ENCODE measurements around the gene ALDH1A2.

Gene ALDH1A2

DNA sequence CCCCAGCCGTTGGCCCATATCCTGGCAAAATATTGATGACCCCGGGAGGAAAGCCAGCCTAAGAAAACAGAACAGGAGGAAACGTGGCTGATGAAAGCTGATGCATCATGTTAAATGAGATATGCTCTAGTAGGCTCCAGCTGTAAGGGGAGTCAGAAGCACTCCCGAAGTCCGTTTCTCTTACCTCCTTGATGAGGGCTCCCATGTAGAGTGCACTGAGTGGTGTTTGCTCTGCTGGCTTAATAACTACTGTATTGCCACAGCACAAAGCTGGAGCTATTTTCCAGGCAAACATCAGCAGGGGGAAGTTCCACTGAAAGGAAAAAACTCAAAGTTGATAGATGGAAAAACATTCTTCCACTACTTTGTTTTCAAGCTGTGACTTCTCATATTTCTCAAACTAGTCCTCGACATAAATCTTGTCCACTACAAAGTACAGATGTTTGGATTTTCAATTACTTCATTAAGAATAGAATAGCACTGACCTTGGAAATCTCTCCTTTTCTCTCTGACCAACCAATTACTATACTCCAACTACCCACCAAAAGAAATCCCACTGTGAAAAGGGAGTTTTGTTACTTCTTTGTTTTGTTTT is 72.7 kb downstream of the ALDH1A2 start:
- H3K27me3 ChIP-seq (ENCODE audit: low read depth, low read length) = no peaks in the 10 kb centered on the region

DNA sequence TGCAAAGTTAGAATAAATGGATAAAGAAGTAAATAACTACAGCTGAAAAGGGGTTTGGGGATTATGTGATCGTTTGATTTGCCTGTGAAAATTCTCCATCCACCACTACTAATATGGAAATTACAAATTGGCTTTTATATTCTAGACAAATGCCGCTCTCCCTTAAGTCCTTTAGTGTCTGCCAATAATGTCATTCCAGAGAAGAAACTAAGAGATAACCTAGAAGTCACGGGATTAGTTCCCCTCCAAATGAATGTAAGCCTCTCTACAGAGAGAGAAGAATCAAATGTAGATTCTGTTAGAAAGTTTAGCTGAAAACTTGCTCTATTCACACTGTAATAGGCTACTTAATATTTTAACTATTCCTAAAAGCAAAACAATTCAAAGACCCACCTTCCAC is 92.0 kb downstream of the ALDH1A2 start:
- Histone ChIP-seq H3K27ac (ENCODE audit: low read length) (no peak overlapping the region), H3K36me3 (ENCODE audit: control insufficient read depth in 1 of 2, insufficient read depth in 2 of 2, low read length in 2 of 2) (no peaks in the 10 kb centered on the region), H3K9me3 (ENCODE audit: control insufficient read depth in 1 of 2, low read length in 2 of 2) (no peaks in the 10 kb centered on the region), H3K4me3 (ENCODE audit: low read depth in 1 of 2, low read length in 2 of 2) (no peak overlapping the region), H3K27me3 (ENCODE audit: low read depth, low read length) (no peaks in the 10 kb centered on the region), H3K4me1 (ENCODE audit: control insufficient read depth in 1 of 2, insufficient read depth in 2 of 2, low read length in 2 of 2) (no peaks in the 10 kb centered on the region)

More for the DNA sequence above, 72.7 kb downstream of the ALDH1A2 start:
- Histone ChIP-seq H3K36me3 (ENCODE audit: control insufficient read depth in 1 of 2, insufficient read depth in 2 of 2, low read length in 2 of 2) (no peaks in the 10 kb centered on the region), H3K4me1 (ENCODE audit: control insufficient read depth in 1 of 2, insufficient read depth in 2 of 2, low read length in 2 of 2) (peaks cover 0 to 18% of the 10 kb centered on the region in 2 donors), H3K27ac (ENCODE audit: low read length) (no peak overlapping the region), H3K9me3 (ENCODE audit: control insufficient read depth in 1 of 2, low read length in 2 of 2) (no peaks in the 10 kb centered on the region), H3K4me3 (ENCODE audit: low read depth in 1 of 2, low read length in 2 of 2) (no peak overlapping the region)

DNA sequence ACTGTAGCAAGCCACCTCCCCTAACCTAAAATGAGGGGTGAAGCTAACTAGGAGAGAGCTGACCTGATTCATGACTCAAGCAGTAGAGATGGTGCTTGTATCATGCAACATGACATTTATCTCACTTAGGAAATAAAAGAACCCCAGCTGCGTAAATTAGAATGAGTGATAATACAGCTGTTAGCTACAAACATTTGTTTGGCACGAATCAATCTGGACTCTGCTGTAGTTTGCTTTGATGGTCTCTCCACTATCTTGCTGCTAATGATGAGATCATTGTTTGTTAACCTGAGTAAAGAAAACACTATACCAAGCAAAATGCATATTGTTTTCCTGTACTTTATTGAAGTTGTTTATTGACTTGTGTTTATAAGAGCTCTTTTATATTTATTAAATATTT is 92.6 kb downstream of the ALDH1A2 start:
- no peaks in the 10 kb centered on the region for H3K36me3 ChIP-seq (ENCODE audit: control insufficient read depth in 1 of 2, insufficient read depth in 2 of 2, low read length in 2 of 2)
- no peaks in the 10 kb centered on the region for H3K9me3 ChIP-seq (ENCODE audit: control insufficient read depth in 1 of 2, low read length in 2 of 2)
- H3K27me3 ChIP-seq (ENCODE audit: low read depth, low read length) = no peaks in the 10 kb centered on the region
- H3K4me1 ChIP-seq (ENCODE audit: control insufficient read depth in 1 of 2, insufficient read depth in 2 of 2, low read length in 2 of 2) = no peaks in the 10 kb centered on the region
- H3K27ac ChIP-seq (ENCODE audit: low read length) = no peak overlapping the region
- no peak overlapping the region for H3K4me3 ChIP-seq (ENCODE audit: low read depth in 1 of 2, low read length in 2 of 2)

DNA sequence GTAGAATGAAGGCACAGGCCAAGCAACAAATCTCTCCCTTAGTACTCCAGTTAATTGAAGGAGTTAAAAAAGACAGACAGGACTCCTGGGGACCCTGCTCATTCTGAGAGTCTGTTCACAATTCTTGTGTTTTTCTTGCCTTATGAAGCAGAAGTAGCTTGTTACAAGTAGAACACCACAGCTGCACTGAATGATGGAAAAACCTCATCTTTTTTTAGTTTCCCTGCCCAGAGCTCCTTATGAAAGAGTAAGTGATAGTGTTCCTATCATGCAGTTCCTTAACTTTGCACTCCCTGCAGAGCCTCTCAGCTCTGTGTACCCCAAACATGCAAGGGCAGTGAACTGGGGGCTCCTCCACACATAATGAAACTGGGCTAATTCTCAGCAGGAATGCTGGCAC is 95.5 kb downstream of the ALDH1A2 start:
- Histone ChIP-seq H3K27ac (ENCODE audit: low read length) (no peak overlapping the region), H3K27me3 (ENCODE audit: low read depth, low read length) (no peaks in the 10 kb centered on the region), H3K36me3 (ENCODE audit: control insufficient read depth in 1 of 2, insufficient read depth in 2 of 2, low read length in 2 of 2) (no peaks in the 10 kb centered on the region), H3K9me3 (ENCODE audit: control insufficient read depth in 1 of 2, low read length in 2 of 2) (no peaks in the 10 kb centered on the region), H3K4me1 (ENCODE audit: control insufficient read depth in 1 of 2, insufficient read depth in 2 of 2, low read length in 2 of 2) (no peaks in the 10 kb centered on the region), H3K4me3 (ENCODE audit: low read depth in 1 of 2, low read length in 2 of 2) (no peak overlapping the region)

DNA sequence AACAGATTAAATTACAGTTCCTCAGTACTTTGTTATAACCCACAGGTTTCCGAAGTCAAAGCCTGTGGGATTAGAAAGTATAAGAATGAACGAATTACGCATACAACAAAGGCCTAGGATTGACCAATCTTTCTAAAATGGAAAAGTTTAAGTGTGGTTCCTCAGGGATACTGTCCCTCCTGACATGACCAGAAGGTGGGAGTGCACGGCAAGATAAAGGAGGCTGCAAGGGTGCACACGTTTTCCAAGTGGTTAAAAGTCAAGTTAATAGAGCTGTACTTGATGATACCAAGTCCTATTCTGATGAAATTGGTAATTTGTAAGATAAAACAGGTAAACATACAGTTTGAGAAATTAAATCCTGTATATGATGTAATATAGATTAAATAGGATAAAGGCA is 96.2 kb downstream of the ALDH1A2 start:
- Histone ChIP-seq H3K4me1 (ENCODE audit: control insufficient read depth in 1 of 2, insufficient read depth in 2 of 2, low read length in 2 of 2) (no peaks in the 10 kb centered on the region), H3K27me3 (ENCODE audit: low read depth, low read length) (no peaks in the 10 kb centered on the region), H3K4me3 (ENCODE audit: low read depth in 1 of 2, low read length in 2 of 2) (no peak overlapping the region), H3K9me3 (ENCODE audit: control insufficient read depth in 1 of 2, low read length in 2 of 2) (no peaks in the 10 kb centered on the region), H3K36me3 (ENCODE audit: control insufficient read depth in 1 of 2, insufficient read depth in 2 of 2, low read length in 2 of 2) (no peaks in the 10 kb centered on the region), H3K27ac (ENCODE audit: low read length) (no peak overlapping the region)

DNA sequence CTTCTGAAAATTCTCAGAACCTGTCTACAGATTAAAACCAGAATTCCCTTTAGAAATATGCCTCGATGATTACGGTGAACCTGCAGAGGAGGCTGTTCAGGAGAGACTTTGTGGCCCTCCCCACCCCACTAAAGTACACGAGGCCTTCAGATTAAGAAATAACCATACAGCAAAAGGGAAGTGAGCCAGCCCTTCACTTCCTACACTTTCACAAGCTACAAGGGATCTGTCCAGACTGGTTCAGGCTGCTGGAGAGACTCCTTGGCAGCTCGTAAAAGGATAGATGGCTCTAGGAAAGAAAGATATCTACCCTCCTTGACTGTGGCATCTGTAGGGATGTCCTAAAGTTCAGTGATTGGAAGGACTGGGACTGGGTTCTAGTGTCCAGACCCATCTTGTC is 102.6 kb downstream of the ALDH1A2 start:
- Histone ChIP-seq H3K4me3 (ENCODE audit: low read depth in 1 of 2, low read length in 2 of 2) (no peak overlapping the region), H3K9me3 (ENCODE audit: control insufficient read depth in 1 of 2, low read length in 2 of 2) (no peaks in the 10 kb centered on the region), H3K4me1 (ENCODE audit: control insufficient read depth in 1 of 2, insufficient read depth in 2 of 2, low read length in 2 of 2) (no peaks in the 10 kb centered on the region), H3K27ac (ENCODE audit: low read length) (no peak overlapping the region), H3K36me3 (ENCODE audit: control insufficient read depth in 1 of 2, insufficient read depth in 2 of 2, low read length in 2 of 2) (no peaks in the 10 kb centered on the region), H3K27me3 (ENCODE audit: low read depth, low read length) (no peaks in the 10 kb centered on the region)

DNA sequence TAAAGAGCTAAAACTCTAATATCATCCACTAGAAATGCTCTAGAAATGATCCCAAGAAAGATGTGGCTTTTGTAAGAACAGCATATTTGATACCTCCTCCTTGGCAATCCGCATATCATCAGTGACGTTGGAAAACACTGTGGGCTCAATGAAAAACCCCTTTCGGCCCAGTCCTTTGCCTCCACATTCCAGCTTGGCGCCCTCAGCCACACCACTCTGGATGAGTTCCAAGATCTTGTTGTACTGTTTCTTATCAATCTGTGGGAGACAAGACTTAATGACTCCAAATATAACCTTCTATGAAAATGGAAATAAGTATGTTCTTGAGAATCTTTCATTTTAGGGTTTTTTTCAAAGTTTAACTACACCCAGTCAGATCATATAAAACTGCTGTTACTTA is 103.6 kb downstream of the ALDH1A2 start:
- no peak overlapping the region for H3K4me3 ChIP-seq (ENCODE audit: low read depth in 1 of 2, low read length in 2 of 2)
- H3K27me3 ChIP-seq (ENCODE audit: low read depth, low read length) = no peaks in the 10 kb centered on the region
- H3K27ac ChIP-seq (ENCODE audit: low read length) = no peak overlapping the region
- H3K36me3 ChIP-seq (ENCODE audit: control insufficient read depth in 1 of 2, insufficient read depth in 2 of 2, low read length in 2 of 2) = no peaks in the 10 kb centered on the region
- no peaks in the 10 kb centered on the region for H3K9me3 ChIP-seq (ENCODE audit: control insufficient read depth in 1 of 2, low read length in 2 of 2)
- no peaks in the 10 kb centered on the region for H3K4me1 ChIP-seq (ENCODE audit: control insufficient read depth in 1 of 2, insufficient read depth in 2 of 2, low read length in 2 of 2)

DNA sequence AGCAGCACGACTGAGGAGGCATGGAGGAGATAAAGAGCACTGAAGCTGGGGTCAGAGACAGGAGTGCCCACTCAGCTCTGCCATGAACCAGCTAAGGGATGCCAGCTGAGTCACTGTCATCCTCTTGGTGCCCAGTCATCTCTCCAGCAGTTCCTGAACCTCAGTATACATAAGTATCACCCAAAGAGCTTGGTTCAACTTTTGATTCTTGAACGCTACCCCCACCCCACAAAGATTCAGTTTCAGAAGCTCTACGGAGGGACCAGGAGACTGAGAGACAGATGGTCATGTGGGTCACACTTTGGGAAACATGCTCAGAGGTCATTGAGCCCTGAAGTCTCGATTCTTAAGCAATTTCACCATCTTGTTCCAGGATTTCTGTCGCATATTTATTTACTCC is 108.4 kb downstream of the ALDH1A2 start:
- Histone ChIP-seq H3K27me3 (ENCODE audit: low read depth, low read length) (no peaks in the 10 kb centered on the region), H3K4me1 (ENCODE audit: control insufficient read depth in 1 of 2, insufficient read depth in 2 of 2, low read length in 2 of 2) (no peaks in the 10 kb centered on the region), H3K9me3 (ENCODE audit: control insufficient read depth in 1 of 2, low read length in 2 of 2) (no peaks in the 10 kb centered on the region), H3K36me3 (ENCODE audit: control insufficient read depth in 1 of 2, insufficient read depth in 2 of 2, low read length in 2 of 2) (no peaks in the 10 kb centered on the region), H3K27ac (ENCODE audit: low read length) (no peak overlapping the region), H3K4me3 (ENCODE audit: low read depth in 1 of 2, low read length in 2 of 2) (no peak overlapping the region)

DNA sequence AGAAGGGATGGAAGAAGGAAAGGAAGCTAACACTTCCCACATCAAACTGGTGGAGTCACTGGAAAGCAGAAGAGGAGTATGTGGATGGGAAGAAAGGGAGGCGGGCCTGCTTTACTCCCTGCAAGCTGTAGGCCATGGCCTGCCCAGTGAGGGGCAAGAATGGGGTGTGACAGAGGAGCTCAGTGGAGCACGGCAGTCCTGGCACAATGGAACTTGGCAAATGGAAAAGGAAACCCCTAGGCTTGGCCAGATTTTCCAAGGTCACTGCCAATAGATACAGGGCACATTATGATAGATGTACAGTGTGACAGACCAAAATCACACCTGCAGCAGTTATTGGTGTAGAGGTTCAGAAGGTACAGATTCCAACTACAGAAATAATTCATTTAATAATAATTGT is 111.6 kb downstream of the ALDH1A2 start:
- Histone ChIP-seq H3K4me1 (ENCODE audit: control insufficient read depth in 1 of 2, insufficient read depth in 2 of 2, low read length in 2 of 2) (no peaks in the 10 kb centered on the region), H3K4me3 (ENCODE audit: low read depth in 1 of 2, low read length in 2 of 2) (no peak overlapping the region), H3K27ac (ENCODE audit: low read length) (no peak overlapping the region), H3K27me3 (ENCODE audit: low read depth, low read length) (no peaks in the 10 kb centered on the region), H3K36me3 (ENCODE audit: control insufficient read depth in 1 of 2, insufficient read depth in 2 of 2, low read length in 2 of 2) (no peaks in the 10 kb centered on the region), H3K9me3 (ENCODE audit: control insufficient read depth in 1 of 2, low read length in 2 of 2) (no peaks in the 10 kb centered on the region)

DNA sequence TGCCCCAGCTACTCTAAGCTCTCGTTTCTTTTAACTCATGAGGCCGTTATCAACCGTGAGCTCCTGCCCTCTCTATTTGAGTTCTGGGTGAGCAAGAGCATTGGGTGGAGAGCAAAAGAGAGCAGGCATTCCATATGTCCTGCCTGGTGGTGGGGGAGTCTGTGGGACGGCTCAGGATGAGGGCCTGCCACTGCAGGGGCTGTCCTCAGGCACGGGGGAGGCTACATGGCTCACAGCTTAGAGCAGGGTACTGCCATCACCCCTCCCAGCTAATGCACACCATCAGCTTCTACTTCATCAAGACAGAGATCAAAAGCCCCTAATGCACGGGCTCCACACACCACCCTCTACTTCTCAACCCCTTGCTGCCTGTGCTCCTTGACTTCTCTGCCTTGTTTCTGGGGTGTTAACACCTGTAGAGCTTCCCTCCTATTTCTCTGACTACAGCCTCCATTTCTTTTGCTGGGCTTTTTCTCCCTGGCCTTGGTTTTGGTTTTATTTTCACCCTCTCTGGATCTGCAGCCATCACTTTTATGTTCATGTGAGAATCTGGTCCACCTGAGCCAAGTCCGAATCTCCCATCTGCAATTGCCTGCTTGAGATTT is 114.1 kb downstream of the ALDH1A2 start:
- no peak overlapping the region for H3K27ac ChIP-seq (ENCODE audit: low read length)
- no peaks in the 10 kb centered on the region for H3K9me3 ChIP-seq (ENCODE audit: control insufficient read depth in 1 of 2, low read length in 2 of 2)
- H3K4me1 ChIP-seq (ENCODE audit: control insufficient read depth in 1 of 2, insufficient read depth in 2 of 2, low read length in 2 of 2) = no peaks in the 10 kb centered on the region
- no peak overlapping the region for H3K4me3 ChIP-seq (ENCODE audit: low read depth in 1 of 2, low read length in 2 of 2)
- H3K27me3 ChIP-seq (ENCODE audit: low read depth, low read length) = no peaks in the 10 kb centered on the region
- H3K36me3 ChIP-seq (ENCODE audit: control insufficient read depth in 1 of 2, insufficient read depth in 2 of 2, low read length in 2 of 2) = no peaks in the 10 kb centered on the region

DNA sequence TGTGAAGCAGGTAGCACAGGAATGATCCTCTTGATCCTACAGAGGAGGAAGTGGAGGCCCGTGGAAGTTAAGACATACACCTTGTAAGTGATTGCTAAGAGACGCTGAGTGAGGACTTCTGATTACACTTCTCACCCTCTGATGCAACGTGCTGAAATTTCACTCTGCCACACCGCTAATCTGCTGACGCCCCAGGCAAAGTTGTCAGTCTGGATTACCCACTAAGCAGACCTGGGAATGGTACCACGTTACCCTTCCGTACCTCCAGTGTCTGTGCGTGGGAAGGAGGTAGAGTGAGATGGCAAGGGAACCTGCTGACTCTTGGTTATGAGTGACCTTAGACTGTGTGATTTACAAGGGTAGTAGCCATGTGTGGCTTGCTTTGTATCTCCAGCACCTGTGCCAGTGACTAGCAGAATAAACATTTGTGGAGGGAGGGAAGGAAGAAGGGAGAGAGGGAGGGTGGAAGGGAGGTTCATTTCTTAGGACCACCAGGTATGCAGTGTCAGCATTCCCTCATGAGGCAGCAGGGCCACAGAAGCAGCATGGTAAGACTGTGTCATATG is 115.0 kb downstream of the ALDH1A2 start:
- Histone ChIP-seq H3K27ac (ENCODE audit: low read length) (no peak overlapping the region), H3K27me3 (ENCODE audit: low read depth, low read length) (no peaks in the 10 kb centered on the region), H3K4me1 (ENCODE audit: control insufficient read depth in 1 of 2, insufficient read depth in 2 of 2, low read length in 2 of 2) (no peaks in the 10 kb centered on the region), H3K36me3 (ENCODE audit: control insufficient read depth in 1 of 2, insufficient read depth in 2 of 2, low read length in 2 of 2) (no peaks in the 10 kb centered on the region), H3K4me3 (ENCODE audit: low read depth in 1 of 2, low read length in 2 of 2) (no peak overlapping the region), H3K9me3 (ENCODE audit: control insufficient read depth in 1 of 2, low read length in 2 of 2) (no peaks in the 10 kb centered on the region)
